K562 (cell line): ENCODE measurements around the gene INTS1. TPM values are rescaled to one million over a fixed set of nuclear protein-coding genes. Genes with fewer than 3 reads are reported as not detected.

Experiments used
- ATAC-seq: fragments of 200-7000 bp; cut with Tn5 transposase; 3 replicates; pipeline ENCODE4 v1.9.1; 2020; ENCODE audit warnings: moderate library complexity
- BruUV-seq: library from RNA; stranded (reverse); fragments of 400-500 nt; replicated peaks from 2 replicates; lab custom pipeline; 2021; lab: Mats Ljungman, UMichigan
- CTCF ChIA-PET: fragments of 300-600 bp; formaldehyde crosslinking; extraction: SDS; loops from one replicate; lab custom pipeline; 2021; ENCODE audit warnings: low intra/inter-chr PET ratio; lab: Yijun Ruan, JAX
- POLR2A ChIA-PET: fragments of 300-600, 350-650 bp; sonication (Branson Sonifier 250); formaldehyde crosslinking; extraction: SDS; loops from one replicate; lab custom pipeline; 2021; ENCODE audit warnings: antibody characterized with exemption, inconsistent platforms; lab: Yijun Ruan, JAX
- DNase-seq, 4 experiments: peaks; one replicate each; pipeline versions ENCODE4 v3.0.0 to v3.0.0-alpha.2; 2011 to 2018; ENCODE audit warnings: low spot score in 3 of 4, mixed read lengths in 3 of 4; ENCODE audit errors: extremely low read depth in 1 of 4
- FAIRE-seq: peaks from 2 replicates; lab custom pipeline; 2011; peaks lifted over from hg19 to GRCh38; lab: Jason Lieb, UNC
- H2AFZ ChIP-seq: 2 replicates; pipeline ENCODE4 v1.6.0; 2011; ENCODE audit warnings: low read depth, low read length, control low read depth, inconsistent platforms
- H3K27ac ChIP-seq: fragments of 200-600 bp; 3 replicates; pipeline ENCODE4 v1.8.0; 2011; ENCODE audit warnings: low read depth, mild to moderate bottlenecking, control low read depth, inconsistent platforms, low read length, moderate library complexity, mixed read lengths; ENCODE audit errors: extremely low read depth
- H3K27me3 ChIP-seq, 2 experiments: fragments of 300-600 bp in 1 of 2; 2 replicates in 1 of 2; 3 replicates in 1 of 2; pipeline versions ENCODE4 v1.6.0 to v1.8.0; 2011; ENCODE audit warnings: inconsistent platforms in 2 of 2, low read length in 2 of 2, mild to moderate bottlenecking in 1 of 2, mixed read lengths in 1 of 2, moderate library complexity in 1 of 2; ENCODE audit not compliant: control insufficient read depth in 2 of 2, insufficient read depth in 2 of 2
- H3K36me3 ChIP-seq: fragments of 300-600 bp; 3 replicates; pipeline ENCODE4 v1.8.0; 2011; ENCODE audit warnings: mild to moderate bottlenecking, low read length, inconsistent platforms; ENCODE audit not compliant: control insufficient read depth, insufficient read depth
- H3K4me1 ChIP-seq, 2 experiments: fragments of 200-600 bp in 1 of 2; replicated peaks in 1 of 2; 2 replicates in 1 of 2; 3 replicates in 1 of 2; pipeline versions ENCODE4 v1.5.1 to v1.8.0; 2011; ENCODE audit warnings: inconsistent platforms in 2 of 2, low read length in 2 of 2, mild to moderate bottlenecking in 1 of 2, mixed read lengths in 1 of 2, moderate library complexity in 1 of 2; ENCODE audit not compliant: control insufficient read depth in 2 of 2, insufficient read depth in 2 of 2
- H3K4me2 ChIP-seq: 2 replicates; pipeline ENCODE4 v1.6.1; 2011; ENCODE audit warnings: low read length, control low read depth, inconsistent platforms, mixed read lengths; ENCODE audit not compliant: insufficient read depth
- H3K4me3 ChIP-seq: fragments of 200-600 bp; sonication (generic), shearing (Covaris generic); 2 replicates; pipeline ENCODE4 v1.5.1; 2016; ENCODE audit warnings: control low read depth, inconsistent platforms
- H3K79me2 ChIP-seq: fragments of 200-600 bp; 3 replicates; pipeline ENCODE4 v1.8.0; 2011; ENCODE audit warnings: low read length, inconsistent platforms; ENCODE audit not compliant: control insufficient read depth, insufficient read depth
- H3K9ac ChIP-seq, 2 experiments: 2 replicates each; pipeline versions ENCODE4 v1.6.0 to v1.6.1; 2011; ENCODE audit warnings: low read depth in 2 of 2, low read length in 2 of 2, control low read depth in 1 of 2, inconsistent platforms in 1 of 2, mild to moderate bottlenecking in 1 of 2, mixed read lengths in 1 of 2; ENCODE audit not compliant: insufficient read depth in 1 of 2
- H3K9me1 ChIP-seq: one replicate; pipeline ENCODE4 v1.6.0; 2011; ENCODE audit warnings: inconsistent platforms, mild to moderate bottlenecking, low read length, moderate library complexity; ENCODE audit not compliant: control insufficient read depth, insufficient read depth
- H3K9me3 ChIP-seq: replicated peaks from 2 replicates; pipeline ENCODE4 v1.5.1; 2011; ENCODE audit warnings: low read depth, low read length, inconsistent platforms; ENCODE audit not compliant: control insufficient read depth, insufficient read depth
- H4K20me1 ChIP-seq: replicated peaks from 2 replicates; pipeline ENCODE4 v1.6.1; 2011; ENCODE audit warnings: low read length, inconsistent platforms, mixed read lengths; ENCODE audit not compliant: control insufficient read depth, insufficient read depth
- CBFB ChIP-seq: sonication (generic); formaldehyde crosslinking; IDR thresholded peaks from 2 replicates; pipeline ENCODE4 v1.4.0; 2020; ENCODE audit warnings: mild to moderate bottlenecking, missing genetic modification reagents
- DEAF1 ChIP-seq: fragments of 450-650 bp; formaldehyde crosslinking; IDR thresholded peaks from 2 replicates; pipeline ENCODE4 v1.4.0; 2020; ENCODE audit warnings: mild to moderate bottlenecking, moderate library complexity
- EP300 ChIP-seq: IDR thresholded peaks from 2 replicates; pipeline ENCODE4 v1.6.1; 2012; ENCODE audit warnings: low read length, improper control_type of control experiment
- HMGN3 ChIP-seq: IDR thresholded peaks from 2 replicates; pipeline ENCODE4 v1.6.1; 2011; ENCODE audit warnings: borderline replicate concordance, low read depth, mild to moderate bottlenecking, mixed read lengths, low read length; ENCODE audit not compliant: insufficient read length; ENCODE audit errors: extremely low read depth
- ID3 ChIP-seq, 2 experiments: fragments of 250-450 bp in 1 of 2; fragments of 450-650 bp in 1 of 2; sonication (Bioruptor Pico) in 1 of 2; IDR thresholded peaks; 2 replicates each; pipeline versions ENCODE4 v1.6.1 to v1.8.0; 2016 to 2021; ENCODE audit warnings: mild to moderate bottlenecking in 2 of 2, moderate library complexity in 2 of 2, missing compliant biosample characterization in 1 of 2, missing genetic modification characterization in 1 of 2
- POLR3A ChIP-seq: IDR thresholded peaks from 2 replicates; pipeline ENCODE4 v1.6.1; 2011; ENCODE audit warnings: borderline replicate concordance, mild to moderate bottlenecking, moderate library complexity; ENCODE audit not compliant: insufficient read length, insufficient read depth; ENCODE audit errors: extremely low read depth
- SNRNP70 ChIP-seq: fragments of 200-400 bp; formaldehyde crosslinking; optimal IDR thresholded peaks from 2 replicates; pipeline ENCODE3; 2017; ENCODE audit warnings: low read depth, low read length
- USF1 ChIP-seq: sonication (generic); formaldehyde crosslinking; IDR thresholded peaks from 2 replicates; pipeline ENCODE4 v1.9.0; 2022; ENCODE audit warnings: mild to moderate bottlenecking, missing genetic modification reagents
- ZNF174 ChIP-seq: fragments of 250-450 bp; sonication (Bioruptor Pico); IDR thresholded peaks from 2 replicates; pipeline ENCODE4 v1.4.0; 2020; ENCODE audit warnings: mild to moderate bottlenecking
- WGBS: fragments of 100-300 bp; shearing (Covaris generic); methylation state at CpG from one replicate; pipeline ENCODE4 v1.1.6; 2016; ENCODE audit warnings: low coverage, mixed read lengths; ENCODE audit not compliant: insufficient coverage; ENCODE audit errors: missing lambda C conversion rate; 5-methylcytosine and 5-hydroxymethylcytosine counted together
- in situ Hi-C: fragments of 300-500 bp; cut with MboI; formaldehyde crosslinking; loops from 4 replicates; pipeline ENCODE4 v1.15.0; 2018; ENCODE audit warnings: inconsistent platforms, mixed read lengths
- intact Hi-C: fragments of 100-400 bp; cut with micrococcal nuclease; formaldehyde crosslinking; loops from 2 replicates; pipeline ENCODE4 v1.14.2; 2022
- polyA plus RNA-seq, 8 experiments: library from polyadenylated mRNA; depleted of rRNA in 4 of 8; stranded (reverse) in 5 of 8; unstranded in 3 of 8; fragments of >200 nt; fragmentation: Nextera tagmentation in 2 of 8; fragmentation: Illumina TruSeq in 1 of 8; extraction: Ambion mirVana in 2 of 8; extraction: Trizol in 1 of 8; gene quantifications; 2 replicates each; pipeline versions ENCODE4 v1.2.1 to v1.2.3, GENCODE V29; 2011 to 2014; ENCODE audit warnings: inconsistent platforms in 1 of 8, missing spikeins in 1 of 8
- total RNA-seq, 7 experiments: library from RNA; depleted of rRNA in 6 of 7; stranded (reverse); fragments of >200 nt in 6 of 7; fragmentation: Illumina TruSeq in 2 of 7; extraction: Trizol in 2 of 7; gene quantifications; 2 replicates each; pipeline versions ENCODE4 v1.2.1 to v1.2.3, GENCODE V29; 2011 to 2021; ENCODE audit warnings: low replicate concordance in 1 of 7

The INTS1 gene
- total and polyA plus RNA-seq, 9 of the 15 experiments (the other 6 are each of a cell fraction or from before 2014, with no cell fraction given), result 0.34 to 119 (median 18.5) TPM

GRCh38 chr7:1523844-1524243, 19.7 kb upstream of the INTS1 start:
- H4K20me1 ChIP-seq, result no peaks in the 10 kb centered on the region
- ChIA-PET CTCF (no interaction called here), POLR2A (no interaction called here)
- no peak for ATAC-seq
- H3K4me1 ChIP-seq, result peaks cover 0 to 15% of the 10 kb centered on the region in 2 experiments; a peak in 2 of 5 replicates
- in situ Hi-C loops, result no loop called here
- no peaks in the 10 kb centered on the region for H3K9me1 ChIP-seq
- no peak for FAIRE-seq
- TF ChIP-seq EP300 (no peak), ID3 (CRISPR knock-in tag; IDR thresholded peaks at IDR 0.05) (no peak), ID3 (tag; IDR thresholded peaks at IDR 0.05) (no peak), SNRNP70 (no peak), HMGN3 (no peak), ZNF174 (no peak), CBFB (no peak), POLR3A (no peak), DEAF1 (CRISPR knock-in tag) (no peak), USF1 (no peak)
- H3K27me3 ChIP-seq, result peaks cover 19 to 34% of the 10 kb centered on the region in 2 experiments; a peak in 4 of 5 replicates
- intact Hi-C loops, result no loop called here
- no peak for DNase-seq
- peaks cover 2% of the 10 kb centered on the region for H3K9me3 ChIP-seq
- BruUV-seq, result no TSS peak
- H3K4me3 ChIP-seq, result no peak overlapping the region
- H2AFZ ChIP-seq, result no peak overlapping the region
- H3K27ac ChIP-seq, result no peak overlapping the region
- H3K79me2 ChIP-seq, result no peaks in the 10 kb centered on the region
- no peak overlapping the region for H3K9ac ChIP-seq
- WGBS, result 14% methylated on average over 17 of the region's 17 CpGs
- H3K4me2 ChIP-seq, result no peak overlapping the region
- H3K36me3 ChIP-seq, result no peaks in the 10 kb centered on the region
